GM12872 (cell line): Measurements from ENCODE around the gene KCNMA1.

ENCODE experiments used
- CTCF ChIP-seq: IDR thresholded peaks from 3 replicates; pipeline ENCODE4 v1.5.1; 2011; ENCODE audit warnings: low read depth, mild to moderate bottlenecking, low read length, moderate library complexity; ENCODE audit not compliant: insufficient read depth

KCNMA1 gene

DNA sequence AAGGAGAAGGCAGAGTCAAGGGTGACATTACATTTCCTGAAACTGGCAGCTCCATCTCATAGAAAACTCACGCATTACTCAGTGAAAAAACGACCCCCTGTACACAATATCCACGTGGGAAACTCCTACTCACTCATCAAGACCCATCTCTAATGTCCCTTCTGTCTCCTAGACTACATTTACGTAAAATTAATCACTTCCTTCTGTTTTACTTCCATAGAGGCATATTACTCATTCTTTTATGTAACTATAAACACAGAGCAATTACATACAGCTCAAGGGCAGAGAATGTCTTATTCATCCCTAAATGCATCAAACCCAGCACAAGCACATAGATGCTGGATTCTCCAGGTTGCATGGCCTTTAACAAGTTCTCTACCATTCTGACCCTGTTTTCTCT is 281.8 kb downstream of the KCNMA1 start:
- no peak for TF ChIP-seq CTCF

DNA sequence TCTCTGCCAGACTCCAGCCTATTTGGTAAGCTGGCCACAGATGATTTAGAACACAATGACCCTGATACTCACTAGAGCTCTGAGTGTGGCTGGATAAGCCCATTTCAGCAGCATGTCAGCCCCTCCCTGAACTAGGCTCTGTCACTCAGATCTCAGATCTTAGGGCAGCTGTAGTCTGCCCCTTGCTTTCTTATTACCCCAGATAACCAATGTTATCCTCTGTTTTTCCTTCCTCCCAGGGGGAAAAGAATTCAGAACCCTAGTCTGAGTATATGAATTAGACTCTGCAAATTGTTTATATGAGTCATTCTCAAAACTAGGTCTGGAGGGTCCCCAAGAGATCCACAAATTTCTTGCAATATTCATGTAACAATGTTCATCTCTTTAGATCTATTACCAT is 286.2 kb downstream of the KCNMA1 start:
- TF ChIP-seq CTCF, result no peak

DNA sequence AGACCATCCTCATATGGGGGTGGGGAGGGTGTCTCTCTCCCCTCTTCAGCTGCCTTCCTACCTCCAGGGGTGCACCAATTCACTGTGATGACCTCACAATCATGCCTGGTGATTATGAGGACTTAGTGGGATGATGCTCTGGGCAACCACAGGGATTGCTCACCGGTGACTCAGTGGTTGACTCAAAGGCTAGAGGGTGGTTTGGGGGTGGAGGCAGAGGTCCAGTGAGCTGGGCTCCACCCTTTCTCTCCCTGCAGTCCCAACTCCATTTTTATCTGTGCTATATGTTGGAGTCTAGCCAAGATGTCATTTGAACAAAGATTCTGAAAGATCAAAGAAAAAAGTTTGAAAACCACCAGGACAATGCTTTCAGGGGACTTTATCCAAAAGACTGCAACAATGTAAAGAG is 286.9 kb downstream of the KCNMA1 start:
- no peak for TF ChIP-seq CTCF

DNA sequence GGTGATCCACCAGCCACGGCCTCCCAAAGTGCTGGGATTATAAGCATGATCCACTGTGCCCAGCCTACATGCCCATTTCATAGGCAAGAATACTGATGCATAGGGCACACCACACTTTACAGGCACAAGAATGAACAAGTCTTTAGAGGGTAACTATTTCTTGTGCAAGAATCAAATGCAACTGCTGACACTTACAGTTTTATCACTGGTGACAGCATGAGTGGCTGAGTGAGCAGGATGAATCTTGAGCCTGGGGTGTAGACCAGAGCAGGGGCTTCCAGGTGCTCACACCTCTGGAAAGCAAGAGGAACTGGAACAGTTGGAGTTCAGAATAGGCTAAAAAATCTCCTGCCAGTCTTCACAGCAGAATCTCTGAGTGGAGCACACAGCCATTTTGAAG is 287.5 kb downstream of the KCNMA1 start:
- TF ChIP-seq CTCF, result no peak

DNA sequence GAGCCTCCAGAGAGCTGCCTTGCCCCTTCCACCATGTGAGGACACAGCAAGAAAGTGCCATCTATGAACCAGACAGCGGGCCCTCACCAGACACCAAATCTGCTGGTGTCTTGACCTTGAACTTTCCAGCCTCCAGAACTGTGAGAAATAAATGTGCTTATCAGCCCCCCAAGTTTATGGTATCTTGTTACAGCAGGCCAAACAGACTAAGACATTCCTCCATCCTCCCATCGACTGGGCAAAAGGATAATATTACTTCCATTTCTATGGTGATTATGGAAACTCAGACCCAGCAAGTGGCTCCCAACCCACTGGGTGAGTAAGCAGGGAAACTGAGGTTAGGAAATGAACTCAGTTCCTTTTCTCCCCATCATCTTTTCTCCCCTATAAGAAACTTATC is 288.4 kb downstream of the KCNMA1 start:
- no peak for TF ChIP-seq CTCF

DNA sequence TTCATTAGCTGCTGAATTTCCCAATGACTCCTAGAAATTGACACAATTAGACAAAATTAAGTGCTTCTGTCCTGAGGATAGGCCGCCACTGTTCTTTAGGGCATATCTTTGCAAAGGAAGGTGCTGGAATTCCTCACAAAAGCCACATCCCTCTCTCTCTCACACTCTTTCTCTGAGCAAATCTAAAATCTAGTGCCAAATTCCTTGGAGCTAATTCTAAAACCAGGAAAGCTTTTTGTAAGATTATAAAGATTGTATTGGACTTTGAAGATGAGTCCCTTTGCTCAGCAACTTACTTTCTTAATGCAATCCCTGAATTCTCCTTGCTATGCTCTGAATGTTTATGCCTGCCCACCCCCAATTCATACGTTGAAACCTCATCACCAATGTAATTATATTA is 288.9 kb downstream of the KCNMA1 start:
- TF ChIP-seq CTCF, result no peak

GRCh38 chr10:77348082-77348481 is 289.5 kb downstream of the KCNMA1 start:
- no peak for TF ChIP-seq CTCF

GRCh38 chr10:77347052-77347451 is 290.6 kb downstream of the KCNMA1 start:
- no peak for TF ChIP-seq CTCF
